ENCODE measurements around the gene DMRT2. TPM values are rescaled to one million over a fixed set of nuclear protein-coding genes. Genes with fewer than 3 reads are reported as not detected.

Gene DMRT2
- total RNA-seq, 4 donors from 2014 or later: not detected

DNA sequence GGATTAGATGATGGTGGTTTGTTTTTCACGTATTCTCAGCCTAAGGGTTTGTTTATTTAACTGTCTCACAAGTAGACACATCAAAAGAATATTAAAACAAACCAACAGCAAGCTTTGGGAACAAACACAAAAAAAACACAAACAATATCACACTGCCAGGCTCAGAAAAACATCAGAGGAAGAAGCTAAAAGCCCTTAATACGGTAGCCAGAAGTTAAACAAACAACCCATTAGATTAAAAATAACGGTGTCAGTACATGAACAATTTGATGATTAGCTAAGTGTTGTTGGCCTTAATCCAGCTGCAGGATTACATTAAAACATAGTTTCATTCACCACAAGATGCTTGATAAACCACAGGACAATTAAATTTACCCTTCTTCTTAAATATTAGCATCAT, 15.9 kb upstream of the DMRT2 start:
- H3K4me3 ChIP-seq: no peak overlapping the region
- no peak for DNase-seq
- no peaks in the 10 kb centered on the region for H3K27me3 ChIP-seq
- H3K9me3 ChIP-seq: no peaks in the 10 kb centered on the region
- H3K27ac ChIP-seq: no peak overlapping the region
- no peaks in the 10 kb centered on the region for H3K36me3 ChIP-seq
- H3K4me1 ChIP-seq: no peaks in the 10 kb centered on the region
- TF ChIP-seq, protein P1, sequence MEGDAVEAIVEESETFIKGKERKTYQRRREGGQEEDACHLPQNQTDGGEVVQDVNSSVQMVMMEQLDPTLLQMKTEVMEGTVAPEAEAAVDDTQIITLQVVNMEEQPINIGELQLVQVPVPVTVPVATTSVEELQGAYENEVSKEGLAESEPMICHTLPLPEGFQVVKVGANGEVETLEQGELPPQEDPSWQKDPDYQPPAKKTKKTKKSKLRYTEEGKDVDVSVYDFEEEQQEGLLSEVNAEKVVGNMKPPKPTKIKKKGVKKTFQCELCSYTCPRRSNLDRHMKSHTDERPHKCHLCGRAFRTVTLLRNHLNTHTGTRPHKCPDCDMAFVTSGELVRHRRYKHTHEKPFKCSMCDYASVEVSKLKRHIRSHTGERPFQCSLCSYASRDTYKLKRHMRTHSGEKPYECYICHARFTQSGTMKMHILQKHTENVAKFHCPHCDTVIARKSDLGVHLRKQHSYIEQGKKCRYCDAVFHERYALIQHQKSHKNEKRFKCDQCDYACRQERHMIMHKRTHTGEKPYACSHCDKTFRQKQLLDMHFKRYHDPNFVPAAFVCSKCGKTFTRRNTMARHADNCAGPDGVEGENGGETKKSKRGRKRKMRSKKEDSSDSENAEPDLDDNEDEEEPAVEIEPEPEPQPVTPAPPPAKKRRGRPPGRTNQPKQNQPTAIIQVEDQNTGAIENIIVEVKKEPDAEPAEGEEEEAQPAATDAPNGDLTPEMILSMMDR (IDR thresholded peaks at IDR 0.05): no peak
- no peak for TF ChIP-seq POLR2A (IDR thresholded peaks at IDR 0.05)

DNA sequence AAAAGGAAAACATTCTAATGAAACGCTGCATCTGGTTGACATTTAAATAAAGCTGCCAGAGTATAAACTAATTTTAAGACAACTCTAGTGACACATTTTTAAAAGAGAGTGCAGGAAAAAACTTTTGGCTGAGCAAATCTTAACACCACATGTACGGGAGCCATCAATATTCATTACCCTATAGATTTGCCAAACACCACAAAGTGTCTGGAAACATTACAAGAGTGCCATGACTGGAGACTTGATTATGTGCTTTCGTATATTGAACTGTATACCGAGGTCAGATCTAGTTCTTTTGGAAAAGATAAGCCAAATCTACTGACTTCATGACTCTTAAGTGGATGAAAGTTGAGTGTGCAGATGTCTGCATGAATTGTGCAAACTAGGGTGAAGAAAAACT, 10.6 kb upstream of the DMRT2 start:
- Histone ChIP-seq H3K36me3 (no peaks in the 10 kb centered on the region), H3K27ac (no peak overlapping the region), H3K9me3 (no peaks in the 10 kb centered on the region), H3K4me3 (no peak overlapping the region), H3K27me3 (peaks cover 0 to 27% of the 10 kb centered on the region in 2 donors), H3K4me1 (peaks cover 0 to 6% (median 0%) of the 10 kb centered on the region in 4 donors)
- TF ChIP-seq, protein P1 (IDR thresholded peaks at IDR 0.05): no peak
- no peak for TF ChIP-seq POLR2A (IDR thresholded peaks at IDR 0.05)
- DNase-seq: no peak

DNA sequence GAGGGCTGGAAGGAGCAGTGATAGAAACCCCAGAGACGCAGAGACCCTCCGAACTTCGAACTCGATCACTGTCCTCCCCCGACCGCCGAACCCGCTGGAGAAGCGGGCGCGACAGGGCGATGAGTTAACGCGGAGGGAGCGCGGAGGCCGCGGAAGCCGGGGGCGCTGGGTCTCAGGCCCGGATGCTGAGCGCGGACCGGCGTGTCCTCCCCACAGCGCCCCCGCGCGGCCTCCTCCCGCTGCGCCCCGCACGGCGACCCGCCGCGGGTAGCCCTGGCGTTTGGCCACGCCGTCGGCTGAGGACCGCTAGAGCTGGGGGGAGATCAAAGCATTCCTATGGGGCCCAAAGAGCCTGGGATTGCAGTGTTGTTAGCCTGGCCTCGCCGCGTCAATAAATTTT, 7.7 kb upstream of the DMRT2 start:
- no peaks in the 10 kb centered on the region for H3K36me3 ChIP-seq
- no peak overlapping the region for H3K27ac ChIP-seq
- DNase-seq: no peak
- peaks cover 0 to 52% of the 10 kb centered on the region in 2 donors for H3K27me3 ChIP-seq
- no peaks in the 10 kb centered on the region for H3K9me3 ChIP-seq
- H3K4me3 ChIP-seq: peak overlapping the region in 2 of 4 donors; percentile 9 to 19
- peaks cover 0 to 25% (median 2%) of the 10 kb centered on the region in 4 donors for H3K4me1 ChIP-seq
- TF ChIP-seq, protein P1 (IDR thresholded peaks at IDR 0.05): peak in 1 of 6 experiments; percentile 26
- TF ChIP-seq POLR2A (IDR thresholded peaks at IDR 0.05): no peak

DNA sequence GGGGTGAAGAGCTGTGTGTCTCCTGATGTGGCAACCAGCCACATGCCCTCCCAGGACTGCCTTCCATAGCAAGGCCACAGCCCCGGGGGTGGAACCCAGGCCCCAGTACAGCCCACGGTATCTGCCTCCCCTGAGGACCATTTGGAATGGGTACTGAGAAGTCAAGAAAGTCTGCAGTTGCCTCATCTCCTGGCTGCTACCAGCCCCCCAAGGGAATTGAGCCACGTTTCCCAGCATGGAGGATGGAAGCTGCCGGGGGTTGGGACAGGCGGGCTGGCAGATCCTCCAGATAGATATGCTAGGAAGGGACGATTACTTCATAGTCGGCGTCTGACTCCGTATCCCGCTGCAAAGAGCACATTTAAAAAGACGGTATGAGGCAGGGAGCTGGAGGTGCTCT, 5.5 kb upstream of the DMRT2 start:
- Histone ChIP-seq H3K4me1 (peaks cover 0 to 38% (median 3%) of the 10 kb centered on the region in 4 donors), H3K36me3 (no peaks in the 10 kb centered on the region), H3K27ac (no peak overlapping the region), H3K4me3 (peak overlapping the region in 1 of 4 donors; percentile 19), H3K27me3 (peaks cover 0 to 57% of the 10 kb centered on the region in 2 donors), H3K9me3 (no peaks in the 10 kb centered on the region)
- DNase-seq: no peak
- TF ChIP-seq, protein P1 (IDR thresholded peaks at IDR 0.05): no peak
- TF ChIP-seq POLR2A (IDR thresholded peaks at IDR 0.05): no peak

DNA sequence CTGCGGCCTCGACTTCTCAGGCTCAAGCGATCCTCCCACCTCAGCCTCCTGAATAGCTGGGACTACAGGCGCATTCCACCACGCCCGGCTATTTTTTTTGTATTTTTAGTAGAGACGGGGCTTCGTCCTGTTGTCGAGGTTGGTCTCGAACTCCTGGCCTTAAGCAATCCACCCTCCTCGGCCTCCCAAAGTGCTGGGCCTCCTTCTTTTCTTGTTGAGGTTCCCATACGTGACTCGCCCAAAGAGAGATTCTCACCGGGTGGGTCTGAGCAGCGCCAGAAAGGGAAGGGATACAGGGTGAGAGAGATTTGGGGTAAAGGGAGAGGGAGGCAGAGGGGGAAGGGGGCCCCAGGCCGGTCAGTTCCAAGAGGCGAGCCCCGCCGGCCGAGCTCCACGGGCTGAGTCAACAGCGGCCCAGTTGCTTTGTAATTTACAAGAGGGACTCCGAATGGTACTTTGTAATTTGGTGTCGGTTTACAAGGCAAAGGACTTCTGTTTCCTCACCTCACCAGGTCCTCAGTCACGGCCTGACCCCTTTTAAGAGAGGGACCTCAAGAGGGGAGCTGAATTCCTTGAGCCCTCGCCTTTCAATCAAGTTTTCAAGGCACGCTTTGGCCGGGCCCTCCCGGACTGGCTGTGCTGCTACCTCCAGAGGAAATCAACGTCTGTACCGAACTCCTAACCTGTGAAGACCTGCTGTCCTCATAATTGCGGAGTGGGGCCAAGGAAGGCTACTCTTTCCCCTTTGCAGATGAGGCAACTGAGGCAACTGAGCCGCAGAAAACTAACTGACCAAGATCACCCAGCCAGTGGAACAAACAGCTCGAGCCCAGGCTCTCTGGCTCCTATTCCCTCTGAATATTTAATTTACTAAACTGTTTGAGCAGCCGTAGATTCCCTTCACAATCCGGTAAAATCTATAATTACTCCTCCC, 3.3 kb upstream of the DMRT2 start:
- no peak for DNase-seq
- Histone ChIP-seq H3K27me3 (peaks cover 0 to 67% of the 10 kb centered on the region in 2 donors), H3K36me3 (no peaks in the 10 kb centered on the region), H3K4me1 (peaks cover 0 to 58% (median 6%) of the 10 kb centered on the region in 4 donors), H3K9me3 (no peaks in the 10 kb centered on the region), H3K27ac (no peak overlapping the region), H3K4me3 (peak overlapping the region in 3 of 4 donors; percentile 35 to 46 (median 43))
- no peak for TF ChIP-seq POLR2A (IDR thresholded peaks at IDR 0.05)
- TF ChIP-seq, protein P1 (IDR thresholded peaks at IDR 0.05): no peak

Data from Peyer's patch (tissue), 4 donors.